Hindlimb muscle (tissue), 1 donor: Measurements from ENCODE around the gene CADPS. TPM values are rescaled to one million over a fixed set of nuclear protein-coding genes. Genes with fewer than 3 reads are reported as not detected.

ENCODE experiments used
- DNase-seq: peaks from one replicate; pipeline ENCODE4 v3.0.0-alpha.2; 2013
- polyA plus RNA-seq: library from polyadenylated mRNA; unstranded; fragments of 120-200 nt; gene quantifications from one replicate; pipeline ENCODE4 v1.2.1, GENCODE V29; 2013; ENCODE audit not compliant: insufficient read length

CADPS gene
- polyA plus RNA-seq, 1 donor: 1.4 TPM

GRCh38 chr3:62551556-62551955 lies 323.7 kb downstream of the CADPS start:
- DNase-seq: no peak

GRCh38 chr3:62550439-62550838 lies 324.8 kb downstream of the CADPS start:
- DNase-seq: no peak

GRCh38 chr3:62548528-62549205 lies 326.5 kb downstream of the CADPS start:
- DNase-seq: no peak

- no peak for DNase-seq
These were observed 328.9 kb downstream of the CADPS start for GRCh38 chr3:62546266-62546665.

- DNase-seq: no peak
These were observed 333.0 kb downstream of the CADPS start for GRCh38 chr3:62542185-62542584.

- DNase-seq: no peak
These were observed 335.5 kb downstream of the CADPS start for GRCh38 chr3:62539762-62540161.

GRCh38 chr3:62538691-62539356 lies 336.4 kb downstream of the CADPS start:
- DNase-seq: no peak

GRCh38 chr3:62534326-62534725 lies 340.9 kb downstream of the CADPS start:
- DNase-seq: no peak

GRCh38 chr3:62532796-62533195 lies 342.4 kb downstream of the CADPS start:
- DNase-seq: no peak

- DNase-seq: no peak
These were observed 343.2 kb downstream of the CADPS start for GRCh38 chr3:62531981-62532380.

- no peak for DNase-seq
These were observed 343.7 kb downstream of the CADPS start for GRCh38 chr3:62531493-62531892.

GRCh38 chr3:62529230-62529629 lies 346.0 kb downstream of the CADPS start:
- peak; percentile 25 for DNase-seq

- DNase-seq: no peak
These were observed 347.7 kb downstream of the CADPS start for GRCh38 chr3:62527474-62527873.

- DNase-seq: no peak
These were observed 349.9 kb downstream of the CADPS start for GRCh38 chr3:62525281-62525680.

- DNase-seq: no peak
These were observed 351.5 kb downstream of the CADPS start for GRCh38 chr3:62523672-62524071.

- DNase-seq: no peak
These were observed 353.6 kb downstream of the CADPS start for GRCh38 chr3:62521464-62522105.

GRCh38 chr3:62503516-62503915 lies 371.7 kb downstream of the CADPS start:
- no peak for DNase-seq

- no peak for DNase-seq
These were observed 372.6 kb downstream of the CADPS start for GRCh38 chr3:62502315-62503300.

GRCh38 chr3:62501289-62501668 lies 373.9 kb downstream of the CADPS start:
- DNase-seq: no peak

GRCh38 chr3:62500556-62501288 lies 374.5 kb downstream of the CADPS start:
- no peak for DNase-seq

- DNase-seq: no peak
These were observed 378.1 kb downstream of the CADPS start for GRCh38 chr3:62497156-62497555.

- DNase-seq: no peak
These were observed 378.7 kb downstream of the CADPS start for GRCh38 chr3:62496503-62496902.
